Endothelial cell of umbilical vein (primary cell): ENCODE data around the gene SCAPER. TPM values are rescaled to one million over a fixed set of nuclear protein-coding genes. Genes with fewer than 3 reads are reported as not detected.
A peak's percentile ranks its signal among the peaks of the same experiment; 100 is the strongest.

ENCODE experiments used
- BruUV-seq: library from RNA; stranded (reverse); fragments of 400-500 nt; replicated peaks from 2 replicates; lab custom pipeline; 2021; lab: Mats Ljungman, UMichigan
- CTCF ChIA-PET: fragments of 300-600, 350-600 bp; sonication (Branson Sonifier 250); formaldehyde crosslinking; loops from one replicate; lab custom pipeline; 2021; ENCODE audit warnings: antibody characterized with exemption, inconsistent platforms; lab: Charles Lee
- POLR2A ChIA-PET: fragments of 300-600, 350-600 bp; sonication (Branson Sonifier 250); formaldehyde crosslinking; loops from one replicate; lab custom pipeline; 2021; ENCODE audit warnings: antibody characterized with exemption, inconsistent platforms; lab: Charles Lee
- DNase-seq: peaks from one replicate; pipeline ENCODE4 v3.0.0-alpha.2; 2011; ENCODE audit warnings: low read depth, low spot score
- FAIRE-seq: peaks from 2 replicates; lab custom pipeline; 2011; peaks lifted over from hg19 to GRCh38; lab: Jason Lieb, UNC
- H2AFZ ChIP-seq: 2 replicates; pipeline ENCODE4 v1.6.0; 2012; ENCODE audit warnings: low read depth, low read length, control low read depth, inconsistent platforms
- H3K27ac ChIP-seq: 2 replicates; pipeline ENCODE4 v1.5.1; 2011; ENCODE audit warnings: low read depth, mild to moderate bottlenecking, control low read depth, low read length, moderate library complexity; ENCODE audit not compliant: insufficient read depth
- H3K27me3 ChIP-seq, 2 experiments: 2 replicates each; pipeline versions ENCODE4 v1.6.0 to v1.6.1; 2011; ENCODE audit warnings: low read length in 2 of 2, mixed read lengths in 1 of 2; ENCODE audit not compliant: control insufficient read depth in 2 of 2, insufficient read depth in 2 of 2
- H3K36me3 ChIP-seq, 2 experiments: 2 replicates in 1 of 2; 3 replicates in 1 of 2; pipeline ENCODE4 v1.5.1; 2011; ENCODE audit warnings: low read length in 2 of 2, mild to moderate bottlenecking in 1 of 2, moderate library complexity in 1 of 2; ENCODE audit not compliant: control insufficient read depth in 2 of 2, insufficient read depth in 2 of 2; ENCODE audit errors: extremely low read depth in 1 of 2
- H3K4me1 ChIP-seq: 3 replicates; pipeline ENCODE4 v1.5.1; 2011; ENCODE audit warnings: mild to moderate bottlenecking, low read length; ENCODE audit not compliant: control insufficient read depth, insufficient read depth; ENCODE audit errors: extremely low read depth
- H3K4me2 ChIP-seq: 2 replicates; pipeline ENCODE4 v1.6.1; 2011; ENCODE audit warnings: low read length, control low read depth, mixed read lengths; ENCODE audit not compliant: insufficient read depth
- H3K4me3 ChIP-seq, 3 experiments: fragments of 200-600 bp in 1 of 3; sonication (generic), shearing (Covaris generic) in 1 of 3; replicated peaks in 1 of 3; 2 replicates each; pipeline ENCODE4 v1.5.1; 2011 to 2016; ENCODE audit warnings: control low read depth in 3 of 3, low read length in 3 of 3, mild to moderate bottlenecking in 2 of 3, inconsistent platforms in 1 of 3, low read depth in 1 of 3, moderate library complexity in 1 of 3; ENCODE audit not compliant: insufficient read depth in 1 of 3
- H3K79me2 ChIP-seq: 2 replicates; pipeline ENCODE4 v1.6.0; 2012; ENCODE audit warnings: low read length, inconsistent platforms; ENCODE audit not compliant: control insufficient read depth, insufficient read depth
- H3K9ac ChIP-seq: replicated peaks from 2 replicates; pipeline ENCODE3; 2011; ENCODE audit warnings: low read length, control low read depth; ENCODE audit not compliant: insufficient read depth; ENCODE audit errors: extremely low read depth
- H3K9me1 ChIP-seq: replicated peaks from 3 replicates; pipeline ENCODE4 v1.6.0; 2011; ENCODE audit warnings: mild to moderate bottlenecking, low read length; ENCODE audit not compliant: control insufficient read depth, insufficient read depth; ENCODE audit errors: extremely low read depth
- H3K9me3 ChIP-seq: replicated peaks from 2 replicates; pipeline ENCODE4 v1.5.1; 2012; ENCODE audit warnings: low read length, inconsistent platforms; ENCODE audit not compliant: control insufficient read depth, insufficient read depth
- H4K20me1 ChIP-seq: replicated peaks from 2 replicates; pipeline ENCODE3; 2011; ENCODE audit warnings: mild to moderate bottlenecking, low read length; ENCODE audit not compliant: control insufficient read depth, insufficient read depth; ENCODE audit errors: extremely low read depth
- FOS ChIP-seq: IDR thresholded peaks from 2 replicates; pipeline ENCODE4 v1.6.1; 2011; ENCODE audit warnings: mild to moderate bottlenecking, low read length, moderate library complexity, borderline replicate concordance; ENCODE audit not compliant: insufficient read depth
- GATA2 ChIP-seq: IDR thresholded peaks from 2 replicates; pipeline ENCODE4 v1.7.0; 2011; ENCODE audit warnings: low read depth, mild to moderate bottlenecking, moderate library complexity, mixed read lengths, low read length; ENCODE audit not compliant: insufficient read length, insufficient read depth
- JUN ChIP-seq: IDR thresholded peaks from 2 replicates; pipeline ENCODE4 v1.6.1; 2011; ENCODE audit warnings: borderline replicate concordance, low read depth; ENCODE audit not compliant: insufficient read length, insufficient read depth
- MYC ChIP-seq: IDR thresholded peaks from one replicate; pipeline ENCODE4 v1.6.1; 2011; ENCODE audit warnings: mild to moderate bottlenecking, low read depth, low read length
- POLR2A ChIP-seq: IDR thresholded peaks from 2 replicates; pipeline ENCODE4 v1.6.1; 2012; ENCODE audit warnings: low read depth, mild to moderate bottlenecking, control low read depth, low read length
- POLR2AphosphoS5 ChIP-seq: IDR thresholded peaks from 2 replicates; pipeline ENCODE4 v1.6.1; 2012; ENCODE audit warnings: low read depth, mild to moderate bottlenecking, control low read depth, low read length, moderate library complexity; ENCODE audit not compliant: insufficient read depth
- dilution Hi-C: fragments of 300-500 bp; cut with MboI; formaldehyde crosslinking; loops from one replicate; pipeline ENCODE4 v1.15.0; 2019; ENCODE audit warnings: low sequenced_read_pairs; ENCODE audit not compliant: extremely low pct_ligation_motif_present
- intact Hi-C: fragments of 100-400 bp; cut with micrococcal nuclease; formaldehyde crosslinking; loops from one replicate; pipeline ENCODE4 v1.10.0; 2022
- polyA plus RNA-seq, 4 experiments: library from polyadenylated mRNA; depleted of rRNA in 3 of 4; stranded (reverse) in 3 of 4; unstranded in 1 of 4; fragments of >200 nt; gene quantifications; 2 replicates each; pipeline versions ENCODE4 v1.2.1 to v1.2.3, GENCODE V29; 2011 to 2012; ENCODE audit warnings: missing spikeins in 1 of 4
- total RNA-seq: library from RNA; stranded (reverse); gene quantifications from 2 replicates; pipeline ENCODE4 v1.2.3, GENCODE V29; 2021

The SCAPER gene
- total and polyA plus RNA-seq, 2 donors (not counting 3 experiments of a cell fraction or from before 2014, with no cell fraction given) = 2.7 to 12.7 TPM

GRCh38 chr15:76930831-76931396, 25.8 kb upstream of the SCAPER start:
- H3K36me3 ChIP-seq = peaks cover 0 to 6% of the 10 kb centered on the region in 2 experiments
- H3K4me3 ChIP-seq = peak overlapping the region in 2 of 3 experiments; percentile 37 to 82
- H3K9me1 ChIP-seq = no peaks in the 10 kb centered on the region
- H3K27ac ChIP-seq = no peak overlapping the region
- peak overlapping the region; percentile 50 for H3K4me2 ChIP-seq
- H3K4me1 ChIP-seq = peaks cover 10% of the 10 kb centered on the region
- DNase-seq (no peak), FAIRE-seq (no peak)
- ChIA-PET POLR2A (interaction anchor here (1.0 kb wide), 1 partner anchor 26 kb away, joined by 3 read pairs; the partner anchor contains the start of gene SCAPER), CTCF (interaction anchor here (1.4 to 1.5 kb wide), 2 partner anchors 25 to 745 kb away, joined by 3 to 4 read pairs; no protein-coding TSS in a partner anchor)
- peaks cover 0 to 4% of the 10 kb centered on the region in 2 experiments for H3K27me3 ChIP-seq
- TF ChIP-seq POLR2A = no peak
- no peak for TF ChIP-seq JUN
- TF ChIP-seq FOS = no peak
- intact Hi-C loops (loop anchor here (1.0 kb wide), 1 partner anchor 26 kb away; the partner anchor contains the start of gene SCAPER), dilution Hi-C loops (no loop called here)
- H4K20me1 ChIP-seq = no peaks in the 10 kb centered on the region
- peak overlapping the region; percentile 12 for H3K9ac ChIP-seq
- TSS peak; percentile 43 for BruUV-seq
- peaks cover 5% of the 10 kb centered on the region for H3K79me2 ChIP-seq
- no peaks in the 10 kb centered on the region for H3K9me3 ChIP-seq
- peak overlapping the region; percentile 47 for H2AFZ ChIP-seq

- Histone ChIP-seq H3K36me3 (no peaks in the 10 kb centered on the region), H3K9me3 (no peaks in the 10 kb centered on the region), H3K4me2 (no peak overlapping the region), H3K9me1 (no peaks in the 10 kb centered on the region), H3K4me1 (peaks cover 10% of the 10 kb centered on the region), H4K20me1 (no peaks in the 10 kb centered on the region), H3K4me3 (no peak overlapping the region), H3K27me3 (peaks cover 0 to 4% of the 10 kb centered on the region in 2 experiments), H3K9ac (no peak overlapping the region), H3K79me2 (peaks cover 5% of the 10 kb centered on the region), H3K27ac (no peak overlapping the region), H2AFZ (no peak overlapping the region)
- FAIRE-seq (no peak), DNase-seq (no peak)
- dilution Hi-C loops = no loop called here
- TF ChIP-seq POLR2AphosphoS5 (no peak), MYC (no peak), GATA2 (no peak)
- POLR2A ChIA-PET = no interaction called here
- CTCF ChIA-PET = no interaction called here
- BruUV-seq = no TSS peak
- intact Hi-C loops = no loop called here
These were observed 24.0 kb upstream of the SCAPER start for GRCh38 chr15:76929011-76929760.
